GM18907 (cell line): ENCODE results near the gene OR10A6.

Experiments used
- ATAC-seq: cut with Tn5 transposase; IDR thresholded peaks from one replicate; pipeline ENCODE4 v1.9.1; 2021; ENCODE audit warnings: mild to moderate bottlenecking, moderate library complexity; ENCODE audit not compliant: unreplicated experiment

Gene OR10A6

DNA sequence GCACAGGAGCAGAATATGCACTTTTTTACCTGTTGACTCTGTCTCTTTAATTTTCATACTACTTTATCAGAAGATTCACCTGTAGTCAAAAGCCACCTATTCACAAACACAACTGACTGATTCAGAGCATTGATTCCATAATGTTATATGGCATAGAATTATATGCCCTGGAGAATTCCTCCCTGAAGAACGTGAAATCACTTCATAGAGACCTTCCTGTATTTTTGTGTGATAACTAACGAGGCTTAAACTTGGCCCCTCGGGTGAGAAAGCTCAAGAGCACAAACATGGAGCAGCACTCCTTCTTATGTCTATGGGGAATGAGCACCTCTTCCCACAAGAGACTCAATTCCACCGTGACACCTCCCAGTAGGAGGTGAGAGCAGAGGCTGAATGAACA lies at the start of gene OR10A6:
OR10A6 (minus strand) TSS at position 101 of the 400 bp plus-strand sequence. CDS start 2,606 bp downstream, outside the sequence.
- ATAC-seq: no peak

DNA sequence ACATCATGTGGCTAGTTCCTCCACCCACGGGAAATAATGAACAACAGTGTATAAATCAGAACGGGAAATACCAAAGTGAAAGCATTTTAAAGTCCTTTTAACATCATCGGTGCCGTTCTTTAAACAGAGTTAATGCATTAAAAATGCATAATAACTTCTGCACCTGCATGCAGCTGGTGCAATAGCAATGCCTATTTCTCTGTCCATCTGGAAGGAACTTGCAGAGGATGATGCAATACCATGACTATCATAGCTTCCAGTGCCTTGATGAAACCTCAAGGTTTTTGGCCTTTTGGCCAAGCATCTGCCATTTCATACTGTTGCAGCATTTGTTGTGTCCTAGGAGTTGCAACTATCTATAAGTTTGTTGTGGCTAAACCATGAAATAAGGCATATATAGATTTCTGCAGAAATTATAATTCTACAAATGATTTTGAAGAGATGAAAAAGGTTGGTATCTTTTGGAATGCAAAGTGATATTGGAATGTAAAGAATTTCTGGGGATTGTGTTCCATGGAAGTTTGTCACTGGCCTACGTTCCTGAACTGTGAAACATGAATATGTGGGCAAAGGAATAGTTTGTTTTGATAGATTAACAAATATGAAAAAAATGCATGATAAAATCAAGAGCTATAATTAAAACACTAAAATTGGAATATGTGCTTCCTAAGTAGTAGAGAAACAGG lies 46.3 kb upstream of the OR10A6 start:
- ATAC-seq: no peak

GRCh38 chr11:7974668-7975067 lies 43.6 kb upstream of the OR10A6 start:
- ATAC-seq: no peak

GRCh38 chr11:7973011-7973410 lies 41.9 kb upstream of the OR10A6 start:
- no peak for ATAC-seq

GRCh38 chr11:7971846-7972245 lies 40.8 kb upstream of the OR10A6 start:
- no peak for ATAC-seq

GRCh38 chr11:7969756-7970646 lies 38.9 kb upstream of the OR10A6 start:
- ATAC-seq: no peak

- ATAC-seq: no peak
These were observed 37.6 kb upstream of the OR10A6 start for GRCh38 chr11:7968686-7969085.

DNA sequence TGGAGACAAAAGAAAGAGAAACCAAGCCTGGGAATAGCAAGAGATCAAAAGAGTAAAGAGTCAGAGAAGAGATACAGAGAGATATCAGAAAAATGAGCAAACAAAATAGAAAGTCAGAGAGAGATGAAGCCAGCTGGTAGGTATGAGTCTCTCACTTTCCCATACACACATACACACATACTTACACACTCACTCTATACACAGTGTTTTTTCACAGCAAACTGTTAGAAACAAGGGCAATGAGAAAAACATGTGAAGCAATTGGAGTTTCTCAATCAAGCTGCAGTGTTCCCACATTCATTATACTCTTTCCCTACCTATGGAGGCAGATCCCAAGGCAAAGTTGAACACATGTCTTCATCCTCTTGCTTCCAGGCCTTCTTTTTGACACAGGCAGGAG lies 36.8 kb upstream of the OR10A6 start:
- no peak for ATAC-seq

- no peak for ATAC-seq
These were observed 36.0 kb upstream of the OR10A6 start for GRCh38 chr11:7967097-7967496.

DNA sequence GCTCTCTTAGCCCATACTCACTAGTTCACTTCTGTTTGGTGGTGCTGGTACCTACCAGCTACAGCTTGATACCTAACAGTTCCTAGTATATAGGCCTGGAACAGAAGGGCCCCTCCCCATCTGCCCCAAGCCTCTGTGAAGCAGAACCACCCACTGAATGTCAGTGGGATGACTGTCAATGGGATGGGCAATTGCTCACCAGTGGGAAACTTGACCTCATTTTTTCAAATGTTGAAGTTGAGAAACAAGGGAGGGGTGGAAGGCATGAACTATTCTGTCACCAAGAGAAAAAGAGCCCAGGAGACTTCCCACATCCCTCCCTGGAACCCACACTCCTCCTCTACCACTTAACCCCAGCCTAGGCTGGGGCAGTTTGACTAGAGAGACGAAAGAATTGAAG lies 34.3 kb upstream of the OR10A6 start, which contains the start of gene NLRP10:
NLRP10 (minus strand) TSS at position 62 of the 400 bp plus-strand sequence. CDS start 1,952 bp downstream, outside the sequence.
- no peak for ATAC-seq

- ATAC-seq: no peak
These were observed 33.8 kb upstream of the OR10A6 start for GRCh38 chr11:7964873-7965272.

GRCh38 chr11:7964261-7964660 lies 33.2 kb upstream of the OR10A6 start:
- no peak for ATAC-seq

- ATAC-seq: no peak
These were observed 24.1 kb upstream of the OR10A6 start for GRCh38 chr11:7955191-7955590.

DNA sequence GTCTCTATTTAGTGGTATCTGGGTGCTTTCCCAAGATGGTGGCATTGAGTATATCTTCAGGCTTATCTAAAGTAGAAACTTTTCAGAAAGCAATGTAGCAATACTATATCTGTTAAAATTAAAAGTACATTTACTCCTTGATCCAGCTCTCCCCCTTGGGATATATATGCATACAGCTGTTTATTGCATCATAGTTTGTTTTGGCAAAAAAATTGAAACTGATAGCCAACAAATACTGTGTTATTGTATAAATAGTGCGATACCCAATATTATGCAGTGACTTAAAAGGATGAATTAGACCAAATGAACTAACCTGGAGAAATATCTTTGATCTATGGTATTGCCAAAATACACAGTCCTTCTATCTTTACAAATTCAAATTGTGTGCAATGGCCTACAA lies 18.9 kb upstream of the OR10A6 start:
- ATAC-seq: no peak

- ATAC-seq: no peak
These were observed 13.1 kb upstream of the OR10A6 start for GRCh38 chr11:7944123-7944522.

- no peak for ATAC-seq
These were observed 10.5 kb upstream of the OR10A6 start, which contains the start of gene OR10A3 for GRCh38 chr11:7941608-7942007. Gene OR10A3 (minus strand): TSS chr11:7941708. CDS start chr11:7939520, 2,188 bp downstream.

DNA sequence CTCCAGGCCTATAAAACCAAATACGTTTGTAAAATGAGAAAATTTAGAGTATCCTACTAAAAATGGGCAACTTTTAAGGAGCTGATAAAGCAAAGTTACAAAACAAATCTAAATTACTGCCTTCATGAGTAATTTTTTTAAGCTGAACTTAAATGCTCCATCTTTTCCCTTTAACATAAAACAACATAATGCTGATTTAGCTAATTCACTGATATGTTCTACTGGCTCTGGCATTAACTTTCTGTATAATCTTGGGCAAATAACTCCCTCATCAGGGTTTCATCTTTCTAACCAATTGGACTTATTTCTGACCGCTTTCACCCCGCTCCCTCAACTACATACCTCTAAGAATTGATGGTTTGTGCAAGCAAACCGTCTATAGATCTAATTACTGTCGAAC lies 10.1 kb upstream of the OR10A6 start:
- no peak for ATAC-seq

GRCh38 chr11:7936615-7937014 lies 5.5 kb upstream of the OR10A6 start:
- no peak for ATAC-seq

- ATAC-seq: no peak
These were observed 3.4 kb downstream of the OR10A6 start for GRCh38 chr11:7927635-7928034.

DNA sequence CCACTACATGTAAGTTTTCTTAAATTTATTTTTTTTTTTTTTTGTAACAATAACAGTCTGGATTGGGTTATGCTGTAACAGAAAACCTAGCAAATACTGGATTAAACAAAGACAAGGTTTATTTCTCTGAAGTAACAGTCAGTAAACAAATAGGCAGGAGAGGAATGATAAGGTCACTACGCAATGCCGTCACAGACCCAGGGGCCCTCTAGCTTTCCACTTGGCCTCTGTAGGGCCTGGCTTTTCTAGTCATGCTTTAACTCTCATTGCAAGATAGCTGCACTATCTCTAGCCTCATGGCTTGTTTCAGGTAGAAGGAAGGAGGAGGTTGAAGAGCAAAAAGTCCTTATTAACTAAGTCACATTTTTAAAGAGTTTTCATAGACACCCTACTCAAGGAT lies 6.5 kb downstream of the OR10A6 start:
- no peak for ATAC-seq

DNA sequence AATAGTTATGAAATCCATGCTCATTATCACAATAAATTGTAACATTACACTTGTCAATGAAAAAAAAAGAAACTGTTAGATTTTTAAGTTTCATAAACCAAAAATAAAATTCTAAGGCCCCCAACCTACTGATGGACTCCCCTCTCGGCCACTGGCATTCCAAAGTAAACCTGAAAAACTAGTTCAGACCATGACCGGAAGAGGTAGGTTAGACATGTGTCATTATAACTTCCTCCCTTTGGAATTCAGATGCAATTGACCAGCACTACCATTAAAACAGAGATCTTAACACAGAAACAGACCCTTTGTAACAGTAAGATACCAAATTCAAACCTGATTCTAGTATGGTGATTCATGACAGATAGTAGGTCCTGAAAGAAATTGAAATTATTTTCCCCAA lies 12.9 kb downstream of the OR10A6 start:
- ATAC-seq: no peak

- ATAC-seq: no peak
These were observed 20.1 kb downstream of the OR10A6 start for GRCh38 chr11:7911011-7911410.
